HUES6 (cell line): ENCODE data around the gene ATG3.
"Not testable (repeated sequence)": the region's sequence is repeated elsewhere in the genome, so short reads cannot be mapped to it uniquely, and the experiment has no call there.

Experiments used
- H3K27ac ChIP-seq: 2 replicates; pipeline ENCODE4 v1.7.0; 2013; ENCODE audit warnings: low read depth, mild to moderate bottlenecking, low read length, inconsistent platforms
- H3K27me3 ChIP-seq: 2 replicates; pipeline ENCODE4 v1.6.1; 2013; ENCODE audit warnings: low read length; ENCODE audit not compliant: control insufficient read depth, insufficient read depth
- H3K36me3 ChIP-seq: 2 replicates; pipeline ENCODE4 v1.6.1; 2013; ENCODE audit warnings: low read length; ENCODE audit not compliant: control insufficient read depth, insufficient read depth
- H3K4me1 ChIP-seq: 2 replicates; pipeline ENCODE4 v1.6.1; 2013; ENCODE audit warnings: low read length; ENCODE audit not compliant: control insufficient read depth, insufficient read depth
- H3K4me3 ChIP-seq: 2 replicates; pipeline ENCODE4 v1.5.1; 2013; ENCODE audit warnings: low read depth, low read length
- H3K9ac ChIP-seq: one replicate; pipeline ENCODE4 v1.6.1; 2013; ENCODE audit warnings: mild to moderate bottlenecking, low read length
- H3K9me3 ChIP-seq: 2 replicates; pipeline ENCODE4 v1.6.1; 2013; ENCODE audit warnings: low read depth, low read length; ENCODE audit not compliant: control insufficient read depth, insufficient read depth

The ATG3 gene

GRCh38 chr3:112587336-112587735 lies 25.6 kb upstream of the ATG3 start:
- Histone ChIP-seq H3K4me3 (no peak overlapping the region), H3K9me3 (no peaks in the 10 kb centered on the region)

GRCh38 chr3:112585782-112586181 lies 24.0 kb upstream of the ATG3 start:
- Histone ChIP-seq H3K36me3 (peaks cover 35% of the 10 kb centered on the region), H3K27me3 (no peaks in the 10 kb centered on the region)

More at GRCh38 chr3:112587336-112587735, 25.6 kb upstream of the ATG3 start:
- Histone ChIP-seq H3K27me3 (no peaks in the 10 kb centered on the region), H3K36me3 (peaks cover 35% of the 10 kb centered on the region), H3K9ac (no peak overlapping the region), H3K4me1 (peaks cover 9% of the 10 kb centered on the region), H3K27ac (no peak overlapping the region)

GRCh38 chr3:112583105-112583504 lies 21.3 kb upstream of the ATG3 start:
- no peaks in the 10 kb centered on the region for H3K27me3 ChIP-seq
- peaks cover 7% of the 10 kb centered on the region; the same call in 1 of the 2 replicates for H3K4me1 ChIP-seq
- H3K27ac ChIP-seq: no peak overlapping the region
- no peak overlapping the region for H3K4me3 ChIP-seq
- no peaks in the 10 kb centered on the region for H3K9me3 ChIP-seq
- H3K36me3 ChIP-seq: peaks cover 51% of the 10 kb centered on the region
- no peak overlapping the region for H3K9ac ChIP-seq

More at GRCh38 chr3:112585782-112586181, 24.0 kb upstream of the ATG3 start:
- peaks cover 7% of the 10 kb centered on the region; the same call in 1 of the 2 replicates for H3K4me1 ChIP-seq
- no peaks in the 10 kb centered on the region for H3K9me3 ChIP-seq
- no peak overlapping the region for H3K9ac ChIP-seq
- H3K27ac ChIP-seq: no peak overlapping the region
- H3K4me3 ChIP-seq: no peak overlapping the region

GRCh38 chr3:112582244-112582874 lies 20.6 kb upstream of the ATG3 start:
- Histone ChIP-seq H3K4me3 (no peak overlapping the region), H3K9me3 (no peaks in the 10 kb centered on the region), H3K27me3 (no peaks in the 10 kb centered on the region), H3K27ac (no peak overlapping the region), H3K9ac (no peak overlapping the region), H3K4me1 (peaks cover 7% of the 10 kb centered on the region; the same call in 1 of the 2 replicates), H3K36me3 (peaks cover 51% of the 10 kb centered on the region)

- H3K36me3 ChIP-seq: peaks cover 48% of the 10 kb centered on the region
- no peaks in the 10 kb centered on the region for H3K9me3 ChIP-seq
- H3K27me3 ChIP-seq: no peaks in the 10 kb centered on the region
- H3K4me3 ChIP-seq: no peak overlapping the region
- peaks cover 7% of the 10 kb centered on the region; the same call in 1 of the 2 replicates for H3K4me1 ChIP-seq
- no peak overlapping the region for H3K9ac ChIP-seq
- H3K27ac ChIP-seq: no peak overlapping the region; the same call in 1 of the 2 replicates
Observed at GRCh38 chr3:112579697-112580096, 17.9 kb upstream of the ATG3 start.

- H3K36me3 ChIP-seq: peaks cover 46% of the 10 kb centered on the region
Observed at GRCh38 chr3:112579232-112579631, 17.5 kb upstream of the ATG3 start.

GRCh38 chr3:112572701-112573100 lies 10.9 kb upstream of the ATG3 start:
- no peaks in the 10 kb centered on the region for H3K4me1 ChIP-seq
- H3K9me3 ChIP-seq: no peaks in the 10 kb centered on the region
- no peak overlapping the region for H3K4me3 ChIP-seq
- no peak overlapping the region for H3K9ac ChIP-seq
- H3K36me3 ChIP-seq: peaks cover 64% of the 10 kb centered on the region
- H3K27ac ChIP-seq: no peak overlapping the region
- H3K27me3 ChIP-seq: no peaks in the 10 kb centered on the region

More at GRCh38 chr3:112579232-112579631, 17.5 kb upstream of the ATG3 start:
- H3K4me1 ChIP-seq: peaks cover 7% of the 10 kb centered on the region; the same call in 1 of the 2 replicates
- H3K27ac ChIP-seq: no peak overlapping the region
- H3K4me3 ChIP-seq: no peak overlapping the region
- H3K9ac ChIP-seq: no peak overlapping the region
- H3K27me3 ChIP-seq: no peaks in the 10 kb centered on the region
- no peaks in the 10 kb centered on the region for H3K9me3 ChIP-seq

GRCh38 chr3:112569265-112569664 lies 7.5 kb upstream of the ATG3 start:
- Histone ChIP-seq H3K36me3 (peaks cover 75% of the 10 kb centered on the region), H3K4me1 (peaks cover 17% of the 10 kb centered on the region), H3K27me3 (no peaks in the 10 kb centered on the region), H3K27ac (no peak overlapping the region), H3K9me3 (no peaks in the 10 kb centered on the region), H3K4me3 (no peak overlapping the region), H3K9ac (no peak overlapping the region)

GRCh38 chr3:112568642-112569041 lies 6.9 kb upstream of the ATG3 start:
- peaks cover 19% of the 10 kb centered on the region for H3K4me1 ChIP-seq
- H3K4me3 ChIP-seq: no peak overlapping the region
- H3K27ac ChIP-seq: no peak overlapping the region
- H3K27me3 ChIP-seq: no peaks in the 10 kb centered on the region
- no peaks in the 10 kb centered on the region for H3K9me3 ChIP-seq
- no peak overlapping the region for H3K9ac ChIP-seq
- peaks cover 69% of the 10 kb centered on the region for H3K36me3 ChIP-seq

- H3K36me3 ChIP-seq: peaks cover 37% of the 10 kb centered on the region
- peak overlapping the region; percentile 88 for H3K9ac ChIP-seq
- H3K4me3 ChIP-seq: peak overlapping the region; percentile 46
- no peaks in the 10 kb centered on the region for H3K9me3 ChIP-seq
- no peaks in the 10 kb centered on the region for H3K27me3 ChIP-seq
- peak overlapping the region; percentile 93 for H3K27ac ChIP-seq
- H3K4me1 ChIP-seq: peaks cover 25% of the 10 kb centered on the region
Observed at GRCh38 chr3:112564940-112565305, 3.2 kb upstream of the ATG3 start.

- H3K4me3 ChIP-seq: peak overlapping the region; percentile 93
- peaks cover 32% of the 10 kb centered on the region for H3K36me3 ChIP-seq
- not testable (repeated sequence) for H3K9me3 ChIP-seq, H3K27me3 ChIP-seq
- H3K4me1 ChIP-seq: peaks cover 29% of the 10 kb centered on the region
- peak overlapping the region; percentile 88 for H3K9ac ChIP-seq
- peak overlapping the region; percentile 93 for H3K27ac ChIP-seq
Observed at GRCh38 chr3:112564247-112564939, 2.6 kb upstream of the ATG3 start.
